Epithelial cell of esophagus (primary cell): ENCODE data around the gene ORAI1.

ENCODE experiments used
- DNase-seq: peaks from one replicate; pipeline ENCODE4 v3.0.0; 2010; ENCODE audit warnings: low read depth
- H3K4me3 ChIP-seq: 2 replicates; pipeline ENCODE4 v1.5.1; 2011; ENCODE audit warnings: mild to moderate bottlenecking, low read length, control low read depth
- TF ChIP-seq, protein P1 (sequence below): IDR thresholded peaks from 2 replicates; pipeline ENCODE4 v1.5.1; 2011; ENCODE audit warnings: low read depth, mild to moderate bottlenecking, low read length, control low read depth, inconsistent platforms; ENCODE audit not compliant: insufficient read depth; ENCODE audit errors: missing control alignments

Gene ORAI1

DNA sequence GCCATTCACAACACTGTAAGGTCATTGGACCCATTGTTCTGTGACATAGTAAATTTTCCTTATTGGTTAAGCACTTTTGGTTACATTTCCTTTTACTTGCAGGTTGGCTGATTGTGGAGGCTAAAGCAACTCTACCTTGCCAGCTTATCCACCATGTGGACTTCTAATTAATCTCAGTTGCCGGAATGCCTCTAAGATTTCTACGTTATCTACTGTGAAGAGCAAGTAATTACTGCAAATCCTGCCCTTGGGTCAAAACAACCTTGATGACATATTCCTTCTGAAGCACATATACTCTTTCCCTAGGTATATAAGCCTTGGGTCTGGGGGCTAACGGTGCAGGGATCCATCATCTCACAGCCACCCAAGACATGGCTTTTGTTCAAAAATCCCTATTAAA lies 62.6 kb downstream of the ORAI1 start:
- H3K4me3 ChIP-seq, result no peak overlapping the region
- no peak for DNase-seq
- TF ChIP-seq, protein P1, sequence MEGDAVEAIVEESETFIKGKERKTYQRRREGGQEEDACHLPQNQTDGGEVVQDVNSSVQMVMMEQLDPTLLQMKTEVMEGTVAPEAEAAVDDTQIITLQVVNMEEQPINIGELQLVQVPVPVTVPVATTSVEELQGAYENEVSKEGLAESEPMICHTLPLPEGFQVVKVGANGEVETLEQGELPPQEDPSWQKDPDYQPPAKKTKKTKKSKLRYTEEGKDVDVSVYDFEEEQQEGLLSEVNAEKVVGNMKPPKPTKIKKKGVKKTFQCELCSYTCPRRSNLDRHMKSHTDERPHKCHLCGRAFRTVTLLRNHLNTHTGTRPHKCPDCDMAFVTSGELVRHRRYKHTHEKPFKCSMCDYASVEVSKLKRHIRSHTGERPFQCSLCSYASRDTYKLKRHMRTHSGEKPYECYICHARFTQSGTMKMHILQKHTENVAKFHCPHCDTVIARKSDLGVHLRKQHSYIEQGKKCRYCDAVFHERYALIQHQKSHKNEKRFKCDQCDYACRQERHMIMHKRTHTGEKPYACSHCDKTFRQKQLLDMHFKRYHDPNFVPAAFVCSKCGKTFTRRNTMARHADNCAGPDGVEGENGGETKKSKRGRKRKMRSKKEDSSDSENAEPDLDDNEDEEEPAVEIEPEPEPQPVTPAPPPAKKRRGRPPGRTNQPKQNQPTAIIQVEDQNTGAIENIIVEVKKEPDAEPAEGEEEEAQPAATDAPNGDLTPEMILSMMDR, result no peak

DNA sequence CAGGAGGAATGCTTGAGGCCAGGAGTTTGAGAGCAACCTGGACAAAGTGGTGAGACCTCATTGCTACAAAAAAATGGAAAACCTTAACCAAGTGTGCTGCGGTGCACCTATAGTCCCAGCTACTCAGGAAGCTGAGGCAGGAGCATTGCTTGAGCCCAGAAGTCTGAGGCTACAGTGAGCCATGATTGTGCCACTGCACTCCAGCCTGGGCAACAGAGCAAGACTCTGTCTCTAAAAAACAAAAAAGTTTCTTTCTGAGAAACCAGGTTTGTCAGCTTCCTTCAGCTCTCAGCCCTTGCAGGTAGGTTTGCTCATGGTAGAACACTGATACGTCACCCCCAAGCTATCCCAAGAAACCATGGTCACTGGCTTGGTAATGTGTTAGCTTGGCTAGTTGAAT lies 63.1 kb downstream of the ORAI1 start:
- no peak for DNase-seq
- H3K4me3 ChIP-seq, result no peak overlapping the region
- TF ChIP-seq, protein P1, result no peak
